ENCODE measurements around the gene TFAP2A. TPM values are rescaled to one million over a fixed set of nuclear protein-coding genes. Genes with fewer than 3 reads are reported as not detected.
A peak's percentile ranks its signal among the peaks of the same experiment; 100 is the strongest.

Gene TFAP2A
- total RNA-seq, 1 donor from 2014 or later = 0.39 TPM

DNA sequence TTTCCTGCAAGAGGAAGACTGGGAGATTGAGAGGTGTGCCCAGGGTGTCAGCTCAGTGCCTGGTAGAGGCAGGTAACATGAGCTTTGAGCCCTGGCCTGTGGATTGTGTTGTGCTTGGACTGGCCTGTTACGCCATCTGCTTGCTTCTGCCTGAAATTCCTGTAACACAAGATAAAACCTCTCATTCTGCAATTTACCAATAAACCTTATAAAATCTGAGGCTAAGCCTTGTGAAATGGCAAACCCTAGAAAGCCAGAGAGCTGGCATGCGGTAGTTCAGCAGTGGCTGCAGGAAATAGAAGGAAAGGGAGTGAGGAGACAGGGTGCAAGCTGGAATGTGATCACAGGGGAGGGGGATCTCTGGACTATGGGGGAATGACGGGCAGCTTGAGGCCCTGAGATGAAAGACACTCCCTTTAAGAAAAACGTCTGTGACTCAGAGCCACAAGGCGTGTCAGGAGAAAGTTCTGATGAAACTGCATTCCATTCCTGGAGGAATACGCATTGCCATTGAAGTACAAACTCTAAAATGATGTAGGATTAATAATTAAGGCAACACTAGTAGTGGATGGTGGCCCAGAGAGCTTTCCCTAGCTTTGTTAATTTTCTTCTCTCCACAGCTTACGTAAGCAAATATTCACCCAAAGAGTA lies 26.3 kb upstream of the TFAP2A start:
- H3K4me3 ChIP-seq = no peak overlapping the region
- H3K4me3 Mint-ChIP-seq = no peak overlapping the region
- H3K9ac ChIP-seq = no peak overlapping the region
- TF ChIP-seq EZH2phosphoT487 (IDR thresholded peaks at IDR 0.05) = no peak
- TF ChIP-seq EZH2 (IDR thresholded peaks at IDR 0.05) = no peak
- no peak for TF ChIP-seq CTCF (IDR thresholded peaks at IDR 0.05)
- H3K27ac Mint-ChIP-seq = no peak overlapping the region
- peak overlapping the region; percentile 42 for H2AFZ ChIP-seq (replicated peaks)
- H3K4me1 Mint-ChIP-seq = no peaks in the 10 kb centered on the region
- no peak overlapping the region for H3K27ac ChIP-seq
- peaks cover 2% of the 10 kb centered on the region for H3K27me3 Mint-ChIP-seq (ENCODE audit: insufficient read depth, low read depth)
- no peaks in the 10 kb centered on the region for H3K27me3 ChIP-seq
- no peaks in the 10 kb centered on the region for H3K79me2 ChIP-seq (ENCODE audit: low read depth)
- H4K20me1 ChIP-seq (ENCODE audit: low read depth) = no peaks in the 10 kb centered on the region
- H3K36me3 ChIP-seq = no peaks in the 10 kb centered on the region
- H3K4me2 ChIP-seq = no peak overlapping the region
- H3F3A ChIP-seq (ENCODE audit: low read depth) = peaks cover 3% of the 10 kb centered on the region
- DNase-seq (ENCODE audit: low spot score) = no peak
- no peaks in the 10 kb centered on the region for H3K9me3 ChIP-seq (ENCODE audit: low read depth)
- H3K9me3 Mint-ChIP-seq = no peaks in the 10 kb centered on the region
- no peaks in the 10 kb centered on the region for H3K36me3 Mint-ChIP-seq
- H3K4me1 ChIP-seq = no peaks in the 10 kb centered on the region

GRCh38 chr6:10437891-10438290 lies 23.0 kb upstream of the TFAP2A start:
- Mint-ChIP-seq H3K9me3 (no peaks in the 10 kb centered on the region), H3K27ac (no peak overlapping the region)
- H3K27ac ChIP-seq = no peak overlapping the region

GRCh38 chr6:10434235-10434634 lies 19.4 kb upstream of the TFAP2A start:
- no peaks in the 10 kb centered on the region for H3K9me3 Mint-ChIP-seq

More at GRCh38 chr6:10437891-10438290, 23.0 kb upstream of the TFAP2A start:
- Mint-ChIP-seq H3K36me3 (no peaks in the 10 kb centered on the region), H3K27me3 (ENCODE audit: insufficient read depth, low read depth) (peaks cover 5% of the 10 kb centered on the region), H3K4me1 (no peaks in the 10 kb centered on the region), H3K4me3 (no peak overlapping the region)
- DNase-seq (ENCODE audit: low spot score) = no peak
- no peaks in the 10 kb centered on the region for H3K79me2 ChIP-seq (ENCODE audit: low read depth)
- H3K27me3 ChIP-seq = no peaks in the 10 kb centered on the region
- no peak overlapping the region for H3K4me2 ChIP-seq
- H4K20me1 ChIP-seq (ENCODE audit: low read depth) = no peaks in the 10 kb centered on the region
- no peak for TF ChIP-seq CTCF (IDR thresholded peaks at IDR 0.05)
- TF ChIP-seq EZH2 (IDR thresholded peaks at IDR 0.05) = no peak
- no peak for TF ChIP-seq EZH2phosphoT487 (IDR thresholded peaks at IDR 0.05)
- H3K9ac ChIP-seq = no peak overlapping the region
- H2AFZ ChIP-seq (replicated peaks) = no peak overlapping the region
- H3K36me3 ChIP-seq = no peaks in the 10 kb centered on the region
- H3K4me3 ChIP-seq = no peak overlapping the region
- no peaks in the 10 kb centered on the region for H3K4me1 ChIP-seq
- H3F3A ChIP-seq (ENCODE audit: low read depth) = peaks cover 3% of the 10 kb centered on the region
- no peaks in the 10 kb centered on the region for H3K9me3 ChIP-seq (ENCODE audit: low read depth)

More at GRCh38 chr6:10434235-10434634, 19.4 kb upstream of the TFAP2A start:
- H3K4me1 ChIP-seq = no peaks in the 10 kb centered on the region
- H3K27ac ChIP-seq = no peak overlapping the region
- H3K79me2 ChIP-seq (ENCODE audit: low read depth) = no peaks in the 10 kb centered on the region
- H4K20me1 ChIP-seq (ENCODE audit: low read depth) = no peaks in the 10 kb centered on the region
- H3K27me3 ChIP-seq = peaks cover 16% of the 10 kb centered on the region
- no peaks in the 10 kb centered on the region for H3K9me3 ChIP-seq (ENCODE audit: low read depth)
- no peak for DNase-seq (ENCODE audit: low spot score)
- no peak overlapping the region for H3K4me2 ChIP-seq
- Mint-ChIP-seq H3K36me3 (no peaks in the 10 kb centered on the region), H3K27me3 (ENCODE audit: insufficient read depth, low read depth) (peaks cover 8% of the 10 kb centered on the region), H3K4me1 (no peaks in the 10 kb centered on the region), H3K4me3 (no peak overlapping the region), H3K27ac (no peak overlapping the region)
- no peak overlapping the region for H3K9ac ChIP-seq
- peak overlapping the region; percentile 40 for H2AFZ ChIP-seq (replicated peaks)
- H3K4me3 ChIP-seq = no peak overlapping the region
- peaks cover 3% of the 10 kb centered on the region for H3F3A ChIP-seq (ENCODE audit: low read depth)
- H3K36me3 ChIP-seq = no peaks in the 10 kb centered on the region
- TF ChIP-seq EZH2phosphoT487 (IDR thresholded peaks at IDR 0.05) = no peak
- TF ChIP-seq CTCF (IDR thresholded peaks at IDR 0.05) = no peak
- no peak for TF ChIP-seq EZH2 (IDR thresholded peaks at IDR 0.05)

Measured in neural progenitor cell (in vitro differentiated cells).